Measurements from ENCODE around the gene PYGM.

GRCh38 chr11:64796757-64797541 lies 37.2 kb upstream of the PYGM start:
- TF ChIP-seq, protein P1, sequence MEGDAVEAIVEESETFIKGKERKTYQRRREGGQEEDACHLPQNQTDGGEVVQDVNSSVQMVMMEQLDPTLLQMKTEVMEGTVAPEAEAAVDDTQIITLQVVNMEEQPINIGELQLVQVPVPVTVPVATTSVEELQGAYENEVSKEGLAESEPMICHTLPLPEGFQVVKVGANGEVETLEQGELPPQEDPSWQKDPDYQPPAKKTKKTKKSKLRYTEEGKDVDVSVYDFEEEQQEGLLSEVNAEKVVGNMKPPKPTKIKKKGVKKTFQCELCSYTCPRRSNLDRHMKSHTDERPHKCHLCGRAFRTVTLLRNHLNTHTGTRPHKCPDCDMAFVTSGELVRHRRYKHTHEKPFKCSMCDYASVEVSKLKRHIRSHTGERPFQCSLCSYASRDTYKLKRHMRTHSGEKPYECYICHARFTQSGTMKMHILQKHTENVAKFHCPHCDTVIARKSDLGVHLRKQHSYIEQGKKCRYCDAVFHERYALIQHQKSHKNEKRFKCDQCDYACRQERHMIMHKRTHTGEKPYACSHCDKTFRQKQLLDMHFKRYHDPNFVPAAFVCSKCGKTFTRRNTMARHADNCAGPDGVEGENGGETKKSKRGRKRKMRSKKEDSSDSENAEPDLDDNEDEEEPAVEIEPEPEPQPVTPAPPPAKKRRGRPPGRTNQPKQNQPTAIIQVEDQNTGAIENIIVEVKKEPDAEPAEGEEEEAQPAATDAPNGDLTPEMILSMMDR (IDR thresholded peaks at IDR 0.05), result no peak
- no peak for TF ChIP-seq ZFX (IDR thresholded peaks at IDR 0.05; ENCODE audit: borderline replicate concordance)
